ENCODE results near the gene PTGDR2.

GRCh38 chr11:60857378-60858232 lies 1.9 kb upstream of the PTGDR2 start:
- TF ChIP-seq YY1 (IDR thresholded peaks at IDR 0.05; ENCODE audit: low read depth) (no peak), USF1 (IDR thresholded peaks at IDR 0.05) (no peak), EP300 (IDR thresholded peaks at IDR 0.05; ENCODE audit: borderline replicate concordance) (no peak)
